HepG2 (cell line): Measurements from ENCODE around the gene STK11. TPM values are rescaled to one million over a fixed set of nuclear protein-coding genes. Genes with fewer than 3 reads are reported as not detected.

Experiments used
- AGO2 ChIP-seq: fragments of 200-400 bp; formaldehyde crosslinking; optimal IDR thresholded peaks from 2 replicates; pipeline ENCODE3; 2017; ENCODE audit warnings: mild to moderate bottlenecking, low read depth, low read length, moderate library complexity
- ATF7 ChIP-seq, 2 experiments: fragments of 450-650 bp in 1 of 2; sonication (generic) in 1 of 2; formaldehyde crosslinking in 1 of 2; IDR thresholded peaks; 2 replicates each; pipeline versions ENCODE4 v1.4.0 to v1.6.1; 2016 to 2020; ENCODE audit warnings: antibody characterized with exemption in 1 of 2, mild to moderate bottlenecking in 1 of 2, missing genetic modification reagents in 1 of 2
- CCDC6 ChIP-seq: sonication (generic); formaldehyde crosslinking; IDR thresholded peaks from 2 replicates; pipeline ENCODE4 v1.8.1; 2022; ENCODE audit warnings: mild to moderate bottlenecking, missing genetic modification reagents, moderate library complexity
- CSRNP2 ChIP-seq: sonication (generic); formaldehyde crosslinking; conservative IDR thresholded peaks from 2 replicates; pipeline ENCODE4 v1.8.0; 2022; ENCODE audit warnings: low read depth, missing genetic modification reagents
- GTF2F1 ChIP-seq: fragments of 150-350 bp; IDR thresholded peaks from 2 replicates; pipeline ENCODE4 v1.6.1; 2014; ENCODE audit warnings: low read length
- HNF4G ChIP-seq, 2 experiments: sonication (generic) in 1 of 2; formaldehyde crosslinking in 1 of 2; IDR thresholded peaks; 2 replicates each; pipeline versions ENCODE4 v1.4.0 to v1.6.1; 2011 to 2020; ENCODE audit warnings: borderline replicate concordance in 2 of 2, low read depth in 2 of 2, mild to moderate bottlenecking in 2 of 2, low read length in 1 of 2, missing genetic modification reagents in 1 of 2, moderate library complexity in 1 of 2
- ISX ChIP-seq: sonication (generic); formaldehyde crosslinking; conservative IDR thresholded peaks from 2 replicates; pipeline ENCODE4 v1.5.0; 2020; ENCODE audit warnings: missing genetic modification reagents
- MAFK ChIP-seq, 2 experiments: IDR thresholded peaks in 1 of 2; conservative IDR thresholded peaks in 1 of 2; 2 replicates each; pipeline ENCODE4 v1.6.1; 2011; ENCODE audit warnings: improper control_type of control experiment in 2 of 2, low read length in 2 of 2
- MTF1 ChIP-seq: sonication (generic); formaldehyde crosslinking; IDR thresholded peaks from 2 replicates; pipeline ENCODE4 v1.5.0; 2020; ENCODE audit warnings: missing genetic modification reagents
- NCOR1 ChIP-seq: fragments of 200-600 bp; sonication (generic); IDR thresholded peaks from 2 replicates; pipeline ENCODE4 v1.7.0; 2017; ENCODE audit warnings: antibody characterized with exemption, low read length, borderline replicate concordance
- POGK ChIP-seq: sonication (generic); formaldehyde crosslinking; conservative IDR thresholded peaks from 2 replicates; pipeline ENCODE4 v1.8.0; 2022; ENCODE audit warnings: mild to moderate bottlenecking, moderate library complexity, missing genetic modification reagents
- PTBP1 ChIP-seq: fragments of 200-400 bp; formaldehyde crosslinking; IDR thresholded peaks from 2 replicates; pipeline ENCODE4 v1.6.1; 2018; ENCODE audit warnings: low read length, low read depth; ENCODE audit not compliant: poor library complexity, severe bottlenecking
- SOX6 ChIP-seq, 2 experiments: fragments of 450-650 bp in 1 of 2; sonication (generic) in 1 of 2; formaldehyde crosslinking in 1 of 2; IDR thresholded peaks; 2 replicates each; pipeline versions ENCODE4 v1.4.0 to v1.6.1; 2017 to 2020; ENCODE audit warnings: antibody characterized with exemption in 1 of 2, mild to moderate bottlenecking in 1 of 2, missing genetic modification reagents in 1 of 2
- UBTF ChIP-seq: sonication (generic); formaldehyde crosslinking; IDR thresholded peaks from 2 replicates; pipeline ENCODE4 v1.4.0; 2020; ENCODE audit warnings: mild to moderate bottlenecking, missing genetic modification reagents
- XRCC5 ChIP-seq: fragments of 200-400 bp; formaldehyde crosslinking; optimal IDR thresholded peaks from 2 replicates; pipeline ENCODE3; 2017; ENCODE audit warnings: mild to moderate bottlenecking, low read length
- ZBTB26 ChIP-seq: IDR thresholded peaks from 2 replicates; pipeline ENCODE4 v1.6.1; 2016; ENCODE audit warnings: missing compliant biosample characterization, missing genetic modification reagents, borderline replicate concordance
- ZBTB38 ChIP-seq: sonication (generic); formaldehyde crosslinking; IDR thresholded peaks from 2 replicates; pipeline ENCODE4 v1.5.1; 2020; ENCODE audit warnings: mild to moderate bottlenecking, missing genetic modification reagents
- ZNF496 ChIP-seq: sonication (generic); formaldehyde crosslinking; IDR thresholded peaks from 2 replicates; pipeline ENCODE4 v1.8.1; 2023; ENCODE audit warnings: mild to moderate bottlenecking, moderate library complexity, missing genetic modification reagents; ENCODE audit not compliant: insufficient replicate concordance
- ZNF567 ChIP-seq: sonication (generic); formaldehyde crosslinking; IDR thresholded peaks from 2 replicates; pipeline ENCODE4 v1.8.1; 2023; ENCODE audit warnings: mild to moderate bottlenecking, missing genetic modification reagents, borderline replicate concordance
- ZNF580 ChIP-seq: IDR thresholded peaks from 2 replicates; pipeline ENCODE4 v1.6.1; 2016; ENCODE audit warnings: low read depth, borderline replicate concordance
- polyA plus RNA-seq, 8 experiments: library from polyadenylated mRNA; depleted of rRNA in 3 of 8; stranded (reverse) in 7 of 8; unstranded in 1 of 8; fragments of >200 nt; fragmentation: Illumina TruSeq in 4 of 8; extraction: Trizol in 4 of 8; gene quantifications; 2 replicates each; pipeline versions ENCODE4 v1.2.1 to v1.2.3, GENCODE V29; 2011 to 2016; ENCODE audit warnings: low read depth in 4 of 8, missing spikeins in 1 of 8, mixed read lengths in 1 of 8; ENCODE audit not compliant: insufficient read depth in 1 of 8
- total RNA-seq, 5 experiments: library from RNA; depleted of rRNA; stranded (reverse); fragments of >200 nt; fragmentation: Illumina TruSeq; extraction: Trizol; gene quantifications; 2 replicates each; pipeline ENCODE4 v1.2.3, GENCODE V29; 2016; ENCODE audit warnings: low read depth in 1 of 5

STK11 gene
- total and polyA plus RNA-seq, 2 of the 13 experiments (the other 11 are each of a cell fraction or from before 2014, with no cell fraction given): 27.5 to 43.6 TPM

GRCh38 chr19:1248786-1249297, 43.3 kb downstream of the STK11 start (continued):
- TF ChIP-seq ZBTB26 (no peak), ZNF580 (no peak), ZBTB38 (CRISPR knock-in tag) (0 out of 2 replicates have a peak, but pooled peaks have one; percentile 9), XRCC5 (no peak), ZNF567 (CRISPR knock-in tag) (no peak), PTBP1 (no peak), NCOR1 (no peak), HNF4G (IDR thresholded peaks at IDR 0.05; ENCODE audit: borderline replicate concordance, low read depth, low read length) (peak; percentile 48; the same call in 1 of the 2 replicates), HNF4G (CRISPR knock-in tag; IDR thresholded peaks at IDR 0.05; ENCODE audit: borderline replicate concordance, low read depth) (no peak), GTF2F1 (no peak), ISX (CRISPR knock-in tag) (no peak), MAFK (conservative IDR thresholded peaks at IDR 0.05 in 1 of 2, IDR thresholded peaks at IDR 0.05 in 1 of 2; ENCODE audit: low read length in 2 of 2) (no peak), ATF7 (IDR thresholded peaks at IDR 0.05) (no peak), ATF7 (CRISPR knock-in tag; IDR thresholded peaks at IDR 0.05) (no peak), AGO2 (peak; percentile 93), CSRNP2 (CRISPR knock-in tag) (no peak), CCDC6 (CRISPR knock-in tag) (no peak; the same call in 1 of the 2 replicates), UBTF (CRISPR knock-in tag) (peak; percentile 43; the same call in 1 of the 2 replicates), POGK (CRISPR knock-in tag) (no peak), MTF1 (CRISPR knock-in tag) (no peak), SOX6 (IDR thresholded peaks at IDR 0.05) (no peak), SOX6 (CRISPR knock-in tag; IDR thresholded peaks at IDR 0.05) (no peak), ZNF496 (CRISPR knock-in tag) (no peak)
